ENCODE measurements around the gene CBX8.

GRCh38 chr17:79819085-79819484, 22.2 kb upstream of the CBX8 start:
- TF ChIP-seq CTCF (IDR thresholded peaks at IDR 0.05; ENCODE audit: extremely low read depth in 1 of 2, insufficient read depth in 1 of 2, low read depth in 1 of 2, low read length in 2 of 2) (no peak), EZH2 (IDR thresholded peaks at IDR 0.05; ENCODE audit: borderline replicate concordance, low read depth, low read length, severe bottlenecking) (no peak), POLR2AphosphoS5 (IDR thresholded peaks at IDR 0.05; ENCODE audit: insufficient read depth, low read depth, low read length) (no peak), FOS (IDR thresholded peaks at IDR 0.05; ENCODE audit: borderline replicate concordance, insufficient read depth, low read length) (no peak), MYC (IDR thresholded peaks at IDR 0.05; ENCODE audit: low read depth, low read length) (no peak), MAX (IDR thresholded peaks at IDR 0.05; ENCODE audit: insufficient read depth, insufficient read length) (no peak), POLR2A (IDR thresholded peaks at IDR 0.05; ENCODE audit: low read depth, low read length) (no peak)
